ENCODE results near the gene PRKCB. TPM values are rescaled to one million over a fixed set of nuclear protein-coding genes. Genes with fewer than 3 reads are reported as not detected.

The PRKCB gene
- total RNA-seq, 1 experiment from 2014 or later, result 0.89 TPM

- no peak for ATAC-seq
- POLR2A ChIA-PET, result no interaction called here
- H3K4me3 ChIP-seq (replicated peaks in 1 of 2; ENCODE audit: low read depth in 1 of 2, low read length in 2 of 2), result no peak overlapping the region
- CTCF ChIA-PET, result no interaction called here
- no peak overlapping the region for H3K27ac ChIP-seq (ENCODE audit: low read depth, low read length)
- no TSS peak for BruUV-seq (replicated peaks)
- H3K36me3 ChIP-seq (ENCODE audit: control insufficient read depth in 1 of 2, insufficient read depth in 2 of 2, low read length in 2 of 2), result no peaks in the 10 kb centered on the region
- peaks cover 49% of the 10 kb centered on the region for H3K27me3 ChIP-seq (ENCODE audit: insufficient read depth, low read length)
- H3K4me2 ChIP-seq (ENCODE audit: low read length), result no peak overlapping the region
- H3K4me1 ChIP-seq (ENCODE audit: control insufficient read depth in 1 of 2, insufficient read depth in 2 of 2, low read length in 2 of 2), result no peaks in the 10 kb centered on the region
- intact Hi-C loops (cut with micrococcal nuclease), result no loop called here
- no peaks in the 10 kb centered on the region for H3K9me2 ChIP-seq (ENCODE audit: insufficient read depth)
- RAD21 ChIA-PET (ENCODE audit: low non-redundant PET in 1 of 2, low total read pairs in 2 of 2, uncharacterized antibody in 2 of 2, unreplicated experiment in 2 of 2), result no interaction called here
- H2AFZ ChIP-seq (ENCODE audit: low read depth, low read length, poor library complexity, severe bottlenecking), result no peak overlapping the region
- TF ChIP-seq YY1 (IDR thresholded peaks at IDR 0.05; ENCODE audit: extremely low read depth, insufficient replicate concordance, low read depth, low read length), result no peak
- no peak for TF ChIP-seq EZH2 (IDR thresholded peaks at IDR 0.05)
- TF ChIP-seq EZH2phosphoT487 (IDR thresholded peaks at IDR 0.05; ENCODE audit: borderline replicate concordance), result no peak
- no peak for TF ChIP-seq SIN3A (IDR thresholded peaks at IDR 0.05; ENCODE audit: low read depth)
- TF ChIP-seq TCF7L2 (IDR thresholded peaks at IDR 0.05; ENCODE audit: borderline replicate concordance, extremely low read depth, insufficient read depth, insufficient read length), result no peak
- no peak for TF ChIP-seq POLR2A (IDR thresholded peaks at IDR 0.05; ENCODE audit: borderline replicate concordance, extremely low read depth, insufficient read depth, insufficient read length)
- TF ChIP-seq, protein P1, sequence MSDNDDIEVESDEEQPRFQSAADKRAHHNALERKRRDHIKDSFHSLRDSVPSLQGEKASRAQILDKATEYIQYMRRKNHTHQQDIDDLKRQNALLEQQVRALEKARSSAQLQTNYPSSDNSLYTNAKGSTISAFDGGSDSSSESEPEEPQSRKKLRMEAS (IDR thresholded peaks at IDR 0.05), result no peak
- TF ChIP-seq POLR2AphosphoS5 (IDR thresholded peaks at IDR 0.05; ENCODE audit: low read depth, low read length), result no peak
- TF ChIP-seq ELF1 (IDR thresholded peaks at IDR 0.05; ENCODE audit: borderline replicate concordance, low read depth), result no peak
- TF ChIP-seq ZBTB33 (IDR thresholded peaks at IDR 0.05; ENCODE audit: extremely low read depth, insufficient replicate concordance, low read length), result no peak
- no peak for TF ChIP-seq CBX3 (IDR thresholded peaks at IDR 0.05; ENCODE audit: low read depth)
- no peak for TF ChIP-seq ZFX (IDR thresholded peaks at IDR 0.05)
- TF ChIP-seq ZNF274 (IDR thresholded peaks at IDR 0.05; ENCODE audit: low read depth, low read length), result no peak
- TF ChIP-seq, protein P2, sequence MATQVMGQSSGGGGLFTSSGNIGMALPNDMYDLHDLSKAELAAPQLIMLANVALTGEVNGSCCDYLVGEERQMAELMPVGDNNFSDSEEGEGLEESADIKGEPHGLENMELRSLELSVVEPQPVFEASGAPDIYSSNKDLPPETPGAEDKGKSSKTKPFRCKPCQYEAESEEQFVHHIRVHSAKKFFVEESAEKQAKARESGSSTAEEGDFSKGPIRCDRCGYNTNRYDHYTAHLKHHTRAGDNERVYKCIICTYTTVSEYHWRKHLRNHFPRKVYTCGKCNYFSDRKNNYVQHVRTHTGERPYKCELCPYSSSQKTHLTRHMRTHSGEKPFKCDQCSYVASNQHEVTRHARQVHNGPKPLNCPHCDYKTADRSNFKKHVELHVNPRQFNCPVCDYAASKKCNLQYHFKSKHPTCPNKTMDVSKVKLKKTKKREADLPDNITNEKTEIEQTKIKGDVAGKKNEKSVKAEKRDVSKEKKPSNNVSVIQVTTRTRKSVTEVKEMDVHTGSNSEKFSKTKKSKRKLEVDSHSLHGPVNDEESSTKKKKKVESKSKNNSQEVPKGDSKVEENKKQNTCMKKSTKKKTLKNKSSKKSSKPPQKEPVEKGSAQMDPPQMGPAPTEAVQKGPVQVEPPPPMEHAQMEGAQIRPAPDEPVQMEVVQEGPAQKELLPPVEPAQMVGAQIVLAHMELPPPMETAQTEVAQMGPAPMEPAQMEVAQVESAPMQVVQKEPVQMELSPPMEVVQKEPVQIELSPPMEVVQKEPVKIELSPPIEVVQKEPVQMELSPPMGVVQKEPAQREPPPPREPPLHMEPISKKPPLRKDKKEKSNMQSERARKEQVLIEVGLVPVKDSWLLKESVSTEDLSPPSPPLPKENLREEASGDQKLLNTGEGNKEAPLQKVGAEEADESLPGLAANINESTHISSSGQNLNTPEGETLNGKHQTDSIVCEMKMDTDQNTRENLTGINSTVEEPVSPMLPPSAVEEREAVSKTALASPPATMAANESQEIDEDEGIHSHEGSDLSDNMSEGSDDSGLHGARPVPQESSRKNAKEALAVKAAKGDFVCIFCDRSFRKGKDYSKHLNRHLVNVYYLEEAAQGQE (IDR thresholded peaks at IDR 0.05; ENCODE audit: low read depth), result no peak
- TF ChIP-seq CEBPB (IDR thresholded peaks at IDR 0.05; ENCODE audit: low read depth), result no peak
- H3K79me2 ChIP-seq (ENCODE audit: insufficient read depth, low read length), result no peaks in the 10 kb centered on the region
- H3K9ac ChIP-seq (ENCODE audit: low read length), result no peak overlapping the region
- H4K20me1 ChIP-seq (ENCODE audit: insufficient read depth), result no peaks in the 10 kb centered on the region
- H3K9me3 ChIP-seq (ENCODE audit: control insufficient read depth in 1 of 2, insufficient read depth in 1 of 2, low read depth in 1 of 2, low read length in 2 of 2), result no peaks in the 10 kb centered on the region
- no peak for DNase-seq (ENCODE audit: low read depth, low spot score)
Measured at GRCh38 chr16:23940111-23940510, 104.3 kb downstream of the PRKCB start.

All from HCT116 (cell line).